ENCODE measurements around the gene CCDC192. TPM values are rescaled to one million over a fixed set of nuclear protein-coding genes. Genes with fewer than 3 reads are reported as not detected.

CCDC192 gene
- total and polyA plus RNA-seq, 2 of the 4 experiments (the other 2 are of a cell fraction), result not detected

DNA sequence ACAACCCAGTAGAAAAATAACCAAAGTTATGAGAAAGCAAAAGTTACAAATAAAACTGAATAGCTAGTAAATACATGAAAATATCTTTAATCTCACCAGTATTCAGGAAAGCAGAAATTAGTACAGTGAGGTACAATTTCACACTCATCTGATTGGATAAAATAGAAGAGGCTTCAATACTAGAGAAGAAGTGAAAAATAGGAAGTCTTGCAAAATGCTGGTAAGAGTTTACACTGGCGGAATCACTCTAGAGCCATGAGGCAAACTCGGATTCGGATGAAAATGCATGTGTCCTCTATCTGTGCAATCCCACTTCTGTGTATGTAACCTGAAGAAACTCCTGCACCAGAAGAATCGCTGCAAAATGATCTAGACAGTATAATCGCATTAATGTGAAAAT is 128.9 kb downstream of the CCDC192 start:
- Histone ChIP-seq H3K9me3 (ENCODE audit: control insufficient read depth, insufficient read depth, low read length) (no peaks in the 10 kb centered on the region), H3K23ac (ENCODE audit: low read depth, low read length) (no peak overlapping the region), H2BK20ac (ENCODE audit: low read depth, low read length) (no peak overlapping the region), H3K27me3 (ENCODE audit: control insufficient read depth, insufficient read depth, low read length) (no peaks in the 10 kb centered on the region), H3K4me2 (ENCODE audit: low read depth, low read length) (no peak overlapping the region), H2BK120ac (ENCODE audit: low read depth, low read length) (no peak overlapping the region), H3K4me1 (ENCODE audit: control insufficient read depth, insufficient read depth, low read length) (no peaks in the 10 kb centered on the region), H4K20me1 (ENCODE audit: insufficient read depth, low read length) (no peaks in the 10 kb centered on the region), H3K18ac (ENCODE audit: low read depth, low read length) (no peak overlapping the region), H4K91ac (ENCODE audit: insufficient read depth, low read depth, low read length) (no peak overlapping the region), H3K4ac (ENCODE audit: low read depth, low read length) (no peak overlapping the region), H4K8ac (ENCODE audit: low read depth in 2 of 2, low read length in 2 of 2) (no peak overlapping the region), H3K27ac (ENCODE audit: insufficient read depth, low read length) (no peak overlapping the region), H2BK5ac (ENCODE audit: low read depth, low read length, poor library complexity, severe bottlenecking) (no peak overlapping the region), H3K36me3 (ENCODE audit: control insufficient read depth, insufficient read depth, low read length) (no peaks in the 10 kb centered on the region), H3K79me1 (ENCODE audit: low read depth in 1 of 2, low read length in 2 of 2) (no peaks in the 10 kb centered on the region), H3K14ac (replicated peaks; ENCODE audit: low read depth, low read length) (no peak overlapping the region), H3K4me3 (ENCODE audit: insufficient read depth, low read depth, low read length) (no peak overlapping the region), H3K9me1 (ENCODE audit: insufficient read depth, low read length) (no peaks in the 10 kb centered on the region), H4K5ac (ENCODE audit: low read depth, low read length) (no peak overlapping the region), H3K9ac (ENCODE audit: low read depth, low read length) (no peak overlapping the region), H3K56ac (ENCODE audit: extremely low read depth, insufficient read depth, low read length) (no peak overlapping the region), H2AK9ac (replicated peaks; ENCODE audit: low read depth, low read length, poor library complexity) (no peak overlapping the region), H2BK15ac (ENCODE audit: low read depth, low read length) (no peak overlapping the region), H2AFZ (replicated peaks; ENCODE audit: low read length, poor library complexity) (no peak overlapping the region), H2AK5ac (ENCODE audit: low read depth, low read length) (no peak overlapping the region)
- no TSS peak for BruUV-seq (replicated peaks)
- POLR2A ChIA-PET (ENCODE audit: unreplicated experiment), result no interaction called here
- no peak for ATAC-seq (ENCODE audit: low read depth)
- TF ChIP-seq NFE2L2 (IDR thresholded peaks at IDR 0.05; ENCODE audit: low read depth, low read length), result no peak
- TF ChIP-seq RCOR1 (IDR thresholded peaks at IDR 0.05; ENCODE audit: insufficient replicate concordance, low read length), result no peak
- TF ChIP-seq CEBPB (IDR thresholded peaks at IDR 0.05; ENCODE audit: low read depth, low read length), result no peak
- TF ChIP-seq, protein P1, sequence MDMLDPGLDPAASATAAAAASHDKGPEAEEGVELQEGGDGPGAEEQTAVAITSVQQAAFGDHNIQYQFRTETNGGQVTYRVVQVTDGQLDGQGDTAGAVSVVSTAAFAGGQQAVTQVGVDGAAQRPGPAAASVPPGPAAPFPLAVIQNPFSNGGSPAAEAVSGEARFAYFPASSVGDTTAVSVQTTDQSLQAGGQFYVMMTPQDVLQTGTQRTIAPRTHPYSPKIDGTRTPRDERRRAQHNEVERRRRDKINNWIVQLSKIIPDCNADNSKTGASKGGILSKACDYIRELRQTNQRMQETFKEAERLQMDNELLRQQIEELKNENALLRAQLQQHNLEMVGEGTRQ (IDR thresholded peaks at IDR 0.05; ENCODE audit: low read depth, low read length), result no peak
- TF ChIP-seq, protein P2, sequence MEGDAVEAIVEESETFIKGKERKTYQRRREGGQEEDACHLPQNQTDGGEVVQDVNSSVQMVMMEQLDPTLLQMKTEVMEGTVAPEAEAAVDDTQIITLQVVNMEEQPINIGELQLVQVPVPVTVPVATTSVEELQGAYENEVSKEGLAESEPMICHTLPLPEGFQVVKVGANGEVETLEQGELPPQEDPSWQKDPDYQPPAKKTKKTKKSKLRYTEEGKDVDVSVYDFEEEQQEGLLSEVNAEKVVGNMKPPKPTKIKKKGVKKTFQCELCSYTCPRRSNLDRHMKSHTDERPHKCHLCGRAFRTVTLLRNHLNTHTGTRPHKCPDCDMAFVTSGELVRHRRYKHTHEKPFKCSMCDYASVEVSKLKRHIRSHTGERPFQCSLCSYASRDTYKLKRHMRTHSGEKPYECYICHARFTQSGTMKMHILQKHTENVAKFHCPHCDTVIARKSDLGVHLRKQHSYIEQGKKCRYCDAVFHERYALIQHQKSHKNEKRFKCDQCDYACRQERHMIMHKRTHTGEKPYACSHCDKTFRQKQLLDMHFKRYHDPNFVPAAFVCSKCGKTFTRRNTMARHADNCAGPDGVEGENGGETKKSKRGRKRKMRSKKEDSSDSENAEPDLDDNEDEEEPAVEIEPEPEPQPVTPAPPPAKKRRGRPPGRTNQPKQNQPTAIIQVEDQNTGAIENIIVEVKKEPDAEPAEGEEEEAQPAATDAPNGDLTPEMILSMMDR (conservative IDR thresholded peaks at IDR 0.05; ENCODE audit: low read depth, low read length), result no peak
- no peak for TF ChIP-seq MXI1 (IDR thresholded peaks at IDR 0.05; ENCODE audit: borderline replicate concordance, low read depth, low read length)
- no peak for TF ChIP-seq SMC3 (IDR thresholded peaks at IDR 0.05; ENCODE audit: low read depth, low read length)
- no peak for TF ChIP-seq RFX5 (IDR thresholded peaks at IDR 0.05; ENCODE audit: low read depth, low read length)
- TF ChIP-seq, protein P3, sequence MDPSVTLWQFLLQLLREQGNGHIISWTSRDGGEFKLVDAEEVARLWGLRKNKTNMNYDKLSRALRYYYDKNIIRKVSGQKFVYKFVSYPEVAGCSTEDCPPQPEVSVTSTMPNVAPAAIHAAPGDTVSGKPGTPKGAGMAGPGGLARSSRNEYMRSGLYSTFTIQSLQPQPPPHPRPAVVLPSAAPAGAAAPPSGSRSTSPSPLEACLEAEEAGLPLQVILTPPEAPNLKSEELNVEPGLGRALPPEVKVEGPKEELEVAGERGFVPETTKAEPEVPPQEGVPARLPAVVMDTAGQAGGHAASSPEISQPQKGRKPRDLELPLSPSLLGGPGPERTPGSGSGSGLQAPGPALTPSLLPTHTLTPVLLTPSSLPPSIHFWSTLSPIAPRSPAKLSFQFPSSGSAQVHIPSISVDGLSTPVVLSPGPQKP (IDR thresholded peaks at IDR 0.05; ENCODE audit: borderline replicate concordance, low read depth, low read length), result no peak
- no peak for TF ChIP-seq CHD1 (IDR thresholded peaks at IDR 0.05; ENCODE audit: low read depth, low read length)
- no peak for TF ChIP-seq POLR2A (IDR thresholded peaks at IDR 0.05; ENCODE audit: low read depth, low read length)
- TF ChIP-seq MAFK (IDR thresholded peaks at IDR 0.05; ENCODE audit: low read depth, low read length), result no peak
- TF ChIP-seq RAD21 (IDR thresholded peaks at IDR 0.05; ENCODE audit: low read length), result no peak
- no peak for TF ChIP-seq BHLHE40 (IDR thresholded peaks at IDR 0.05; ENCODE audit: low read depth, low read length)
- TF ChIP-seq MAZ (IDR thresholded peaks at IDR 0.05; ENCODE audit: borderline replicate concordance, low read depth, low read length), result no peak
- TF ChIP-seq FOS (IDR thresholded peaks at IDR 0.05; ENCODE audit: low read depth, low read length), result no peak
- in situ Hi-C loops (cut with MboI; ENCODE audit: low sequenced_read_pairs) (no loop called here), intact Hi-C loops (cut with micrococcal nuclease) (no loop called here), dilution Hi-C loops (cut with HindIII; ENCODE audit: low sequenced_read_pairs, unreplicated experiment) (no loop called here)
- DNase-seq, result no peak
- CTCF ChIA-PET, result no interaction called here
- WGBS, 2 experiments (ENCODE audit: extremely low coverage in 2 of 2, insufficient read length in 1 of 2), result 90% methylated on average over 2 of the region's 5 CpGs; no CpG with 5 or more reads in 1 of the 2 experiments

Measured in IMR-90 (cell line).